Heart right ventricle (tissue), 16 donors: ENCODE data around the gene INO80B. TPM values are rescaled to one million over a fixed set of nuclear protein-coding genes. Genes with fewer than 3 reads are reported as not detected.

Source experiments
- ATAC-seq, 8 donors: fragments of 200-7000 bp; cut with Tn5 transposase; one replicate each; pipeline ENCODE4 v1.9.1; 2020; ENCODE audit warnings: mild to moderate bottlenecking in 8 of 8, moderate library complexity in 8 of 8, moderate number of reproducible peaks in 1 of 8
- DNase-seq, 2 donors: peaks; one replicate each; pipeline ENCODE4 v3.0.0-alpha.2; 2020
- H3K27ac ChIP-seq, 10 donors: fragments of 200-600 bp; sonication (generic) in 2 of 10; one replicate each; pipeline versions ENCODE4 v1.5.0 to v1.8.0; 2020 to 2022; ENCODE audit warnings: mild to moderate bottlenecking in 3 of 10
- H3K27me3 ChIP-seq, 7 donors: fragments of 200-600 bp; one replicate each; pipeline ENCODE4 v1.8.0; 2021 to 2022; ENCODE audit warnings: mild to moderate bottlenecking in 2 of 7
- H3K36me3 ChIP-seq, 9 donors: fragments of 200-600 bp; sonication (generic) in 1 of 9; one replicate each; pipeline versions ENCODE4 v1.5.0 to v1.8.0; 2020 to 2022; ENCODE audit warnings: mild to moderate bottlenecking in 2 of 9
- H3K4me1 ChIP-seq, 9 donors: fragments of 200-600 bp; sonication (generic) in 1 of 9; one replicate each; pipeline versions ENCODE4 v1.5.0 to v1.8.0; 2020 to 2022; ENCODE audit warnings: mild to moderate bottlenecking in 4 of 9
- H3K4me3 ChIP-seq, 10 donors: fragments of 200-600 bp; sonication (generic) in 2 of 10; one replicate each; pipeline versions ENCODE4 v1.5.0 to v1.8.0; 2020 to 2022; ENCODE audit warnings: mild to moderate bottlenecking in 7 of 10, moderate library complexity in 2 of 10
- H3K9me3 ChIP-seq, 11 donors: fragments of 200-600 bp in 10 of 11; sonication (generic) in 2 of 11; one replicate each; pipeline versions ENCODE4 v1.5.0 to v1.8.0; 2013 to 2022; ENCODE audit warnings: mild to moderate bottlenecking in 2 of 11, control low read depth in 1 of 11, moderate library complexity in 1 of 11
- WGBS, 2 donors: extraction: QIAGEN DNeasy Blood & Tissue Kit; methylation state at CpG; one replicate each; pipeline ENCODE4 v1.1.7; 2013; ENCODE audit warnings: inconsistent platforms in 1 of 2; 5-methylcytosine and 5-hydroxymethylcytosine counted together
- intact Hi-C, 10 donors: fragments of 100-400 bp; cut with DNase I; formaldehyde crosslinking; loops; one replicate each; pipeline versions ENCODE4 v1.11.1 to v1.14.2; 2022
- long read RNA-seq, 3 donors: library from polyadenylated mRNA; unstranded; transcript quantifications; one replicate each; pipeline ENCODE4 v2.0.0, GENCODE V29; 2020 to 2021
- polyA plus RNA-seq, 2 donors: library from polyadenylated mRNA; stranded (reverse); fragments of 200-250 nt; gene quantifications; one replicate each; pipeline ENCODE4 v1.2.3, GENCODE V29; 2013
- total RNA-seq, 10 donors: library from RNA; stranded (reverse); fragmentation: NEBNext Ultra II Directional in 3 of 10; extraction: Animal tissue kit (Norgen Biotek cat#: 25700) in 3 of 10; gene quantifications; one replicate each; pipeline versions ENCODE4 v1.2.1 to v1.2.4, GENCODE V29; 2021 to 2023
- TF ChIP-seq, protein P1 (sequence below), 9 donors: fragments of 200-600 bp; sonication (generic) in 2 of 9; IDR thresholded peaks; one replicate each; pipeline versions ENCODE4 v1.5.0 to v1.8.0; 2021 to 2022; ENCODE audit warnings: antibody characterized with exemption in 9 of 9, mild to moderate bottlenecking in 5 of 9, moderate library complexity in 1 of 9
- donor health status: Arrhythmogenic right ventricular cardiomyopathy.
- donor health status: ischemic (EF 13 %, LVEDD 7.1; RV severe dilation, severe dysfunction).
- donor health status: healthy with polysubstance abuse.
- donor health status: DM: no; HTN: yes; CAD: no.
- donor health status: DM: no; HTN: no; CAD: no.
- donor health status: ischemic (EF 25% LVEDD 6.9; RV normal size, moderate dysfunction).
- donor health status: ischemic (EF 25% LVEDD 5.7; RV mildly dilated, moderate dysfunction).
- donor health status: healthy.
- donor health status: DM: yes; HTN: yes; CAD: no.
- donor health status: Ischemic cardiomyopathy.
- donor health status: ischemic (EF 35%, LVEDD 5.7; RV mildly dilated, moderate dysfunction).
- donor health status: nonischemic (EF 11% LVEDD 7.7; RV severe dilation, severe dysfunction).
- donor health status: DM: yes; HTN: yes; CAD: no.
- donor health status: PGD.
- donor health status: ischemic (EF 29% LVEDD 5.4; RV normal size, mild dysfunction).
- donor health status: nonischemic (EF 23%, LVEDD 6.1; RV moderate dilation, normal function).

The INO80B gene
- total RNA-seq (10 to 100 TPM in 9 of 10 donors, 1 to 10 TPM in 1; 8.9 to 22.0 (median 19.4) TPM), polyA plus RNA-seq (10 to 100 TPM; 29.6 to 40.7 TPM)
- long read RNA-seq, donor 1, partial matches to known transcripts, result 0 of 3 reads
- long read RNA-seq, donor 1, other reads (novel, unspliced or antisense), result 0 of 3 reads
- long read RNA-seq, donor 2, partial matches to known transcripts, result 2 of 5 reads
- long read RNA-seq, donor 2, other reads (novel, unspliced or antisense), result 0 of 5 reads
- long read RNA-seq, donor 3, result 0 reads

DNA sequence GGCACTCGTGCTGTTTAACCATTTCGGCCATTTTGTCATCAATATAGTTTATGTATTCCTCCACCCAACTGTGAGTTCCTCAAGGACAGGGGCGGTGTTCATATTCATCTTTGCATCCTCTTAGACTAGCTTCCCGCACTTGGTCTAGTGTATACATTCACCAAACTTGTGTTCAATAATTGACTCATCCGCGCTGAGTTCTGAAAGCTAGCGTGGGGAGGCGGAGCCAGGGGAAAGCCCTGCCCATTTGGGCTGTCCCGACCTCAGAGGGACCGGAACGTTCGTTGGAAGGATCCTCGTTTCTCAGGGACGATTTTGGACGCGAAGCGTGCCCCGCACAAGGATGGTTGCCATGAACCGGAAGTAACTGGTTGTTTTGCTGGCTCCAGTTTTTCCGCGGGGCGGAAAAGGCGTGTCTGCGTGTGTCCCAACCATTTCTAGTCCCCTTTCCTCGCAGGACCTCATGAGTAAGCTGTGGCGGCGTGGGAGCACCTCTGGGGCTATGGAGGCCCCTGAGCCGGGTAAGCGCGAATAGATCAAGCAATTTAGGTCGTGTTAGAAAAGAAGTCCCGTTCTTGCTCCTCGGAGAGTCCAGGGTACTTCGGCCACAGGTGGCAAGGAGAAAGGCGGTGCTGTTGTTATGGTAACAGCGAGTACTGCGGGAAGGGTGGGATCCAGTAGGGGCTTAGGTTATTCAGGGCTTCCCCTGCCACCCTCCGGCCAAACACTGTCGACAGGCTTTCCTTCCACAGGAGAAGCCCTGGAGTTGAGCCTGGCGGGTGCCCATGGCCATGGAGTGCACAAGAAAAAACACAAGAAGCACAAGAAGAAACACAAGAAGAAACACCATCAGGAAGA is at the start of gene INO80B:
INO80B (plus strand) TSS at position 434 of the 858 bp plus-strand sequence; CDS start at position 464, 30 bp downstream.
- Histone ChIP-seq H3K27ac (peak within 1 kb of the TSS in 9 of 10 donors; percentile 30 to 78 (median 65)), H3K9me3 (no peaks in the 10 kb centered on the region), H3K36me3 (peaks cover 0 to 6% (median 0%) of the 10 kb centered on the region in 9 donors), H3K4me1 (peaks cover 14 to 42% (median 36%) of the 10 kb centered on the region in 9 donors), H3K27me3 (no peaks in the 10 kb centered on the region), H3K4me3 (peak within 1 kb of the TSS; percentile 53 to 75 (median 66))
- DNase-seq (peak; percentile 91 to 96), ATAC-seq (peak; percentile 57 to 75 (median 66))
- WGBS, 2 donors, result 1% methylated on average over 40 of the region's 40 CpGs
- TF ChIP-seq, protein P1, sequence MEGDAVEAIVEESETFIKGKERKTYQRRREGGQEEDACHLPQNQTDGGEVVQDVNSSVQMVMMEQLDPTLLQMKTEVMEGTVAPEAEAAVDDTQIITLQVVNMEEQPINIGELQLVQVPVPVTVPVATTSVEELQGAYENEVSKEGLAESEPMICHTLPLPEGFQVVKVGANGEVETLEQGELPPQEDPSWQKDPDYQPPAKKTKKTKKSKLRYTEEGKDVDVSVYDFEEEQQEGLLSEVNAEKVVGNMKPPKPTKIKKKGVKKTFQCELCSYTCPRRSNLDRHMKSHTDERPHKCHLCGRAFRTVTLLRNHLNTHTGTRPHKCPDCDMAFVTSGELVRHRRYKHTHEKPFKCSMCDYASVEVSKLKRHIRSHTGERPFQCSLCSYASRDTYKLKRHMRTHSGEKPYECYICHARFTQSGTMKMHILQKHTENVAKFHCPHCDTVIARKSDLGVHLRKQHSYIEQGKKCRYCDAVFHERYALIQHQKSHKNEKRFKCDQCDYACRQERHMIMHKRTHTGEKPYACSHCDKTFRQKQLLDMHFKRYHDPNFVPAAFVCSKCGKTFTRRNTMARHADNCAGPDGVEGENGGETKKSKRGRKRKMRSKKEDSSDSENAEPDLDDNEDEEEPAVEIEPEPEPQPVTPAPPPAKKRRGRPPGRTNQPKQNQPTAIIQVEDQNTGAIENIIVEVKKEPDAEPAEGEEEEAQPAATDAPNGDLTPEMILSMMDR (IDR thresholded peaks at IDR 0.05), result no peak
- intact Hi-C loops, result loop anchor here in 2 of 10 donors (1.0 to 2.0 kb wide), 2 partner anchors 18 to 28 kb away; partner anchors contain the start of genes TTC31 (in 2 of the 2) and MRPL53 (in 1 of the 2)

DNA sequence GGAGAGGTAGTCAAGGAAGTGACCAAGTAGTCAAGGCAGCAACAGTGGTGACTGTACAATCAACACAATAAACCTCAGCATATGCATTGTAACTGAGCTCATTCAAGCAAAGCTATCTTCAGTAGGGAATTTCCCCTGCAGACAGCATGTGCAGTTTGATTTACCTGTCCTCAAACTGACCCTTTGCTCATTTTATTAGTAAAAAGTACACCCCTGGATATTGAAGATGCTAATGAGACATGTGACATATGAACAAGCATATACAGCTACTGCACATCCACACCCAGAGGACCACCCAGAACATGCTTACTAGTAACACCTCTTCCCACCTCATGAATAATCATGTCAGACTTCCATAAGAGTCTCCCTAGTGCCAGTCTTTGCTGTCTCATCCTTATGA is 48.9 kb upstream of the INO80B start:
- no peak overlapping the region for H3K4me3 ChIP-seq
- TF ChIP-seq, protein P1 (IDR thresholded peaks at IDR 0.05), result no peak

DNA sequence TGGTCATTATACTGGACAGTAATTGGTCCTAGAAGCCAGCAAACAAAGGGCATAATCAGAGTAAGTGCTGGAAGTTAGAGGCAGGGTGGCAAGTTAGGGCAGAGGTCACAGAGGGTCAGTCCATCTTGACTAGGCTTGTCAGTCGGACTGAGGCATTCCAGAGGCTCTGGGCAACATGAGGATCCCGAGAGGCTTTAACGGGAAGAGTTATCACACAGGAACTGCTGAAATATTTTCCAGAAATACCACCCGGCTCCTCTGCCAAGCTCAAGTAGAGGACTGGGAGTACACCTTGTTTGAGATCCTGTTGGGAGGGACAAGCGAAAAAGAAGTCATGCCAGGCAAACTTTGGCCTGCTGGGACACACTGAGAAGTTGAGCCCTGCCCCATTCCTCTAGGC is 47.2 kb upstream of the INO80B start:
- peaks cover 0 to 12% (median 0%) of the 10 kb centered on the region in 9 donors for H3K4me1 ChIP-seq
- no peaks in the 10 kb centered on the region for H3K9me3 ChIP-seq
- intact Hi-C loops, result no loop called here
- no peaks in the 10 kb centered on the region for H3K36me3 ChIP-seq
- peak in 5 of 8 donors; percentile 31 to 84 (median 48) for ATAC-seq
- TF ChIP-seq, protein P1 (IDR thresholded peaks at IDR 0.05), result no peak
- no peak for DNase-seq
- H3K27me3 ChIP-seq, result no peaks in the 10 kb centered on the region
- WGBS, 2 donors, result 44 to 50% methylated on average over 5 of the region's 5 CpGs
- no peak overlapping the region for H3K4me3 ChIP-seq
- no peak overlapping the region for H3K27ac ChIP-seq

More for the DNA sequence above, 48.9 kb upstream of the INO80B start:
- ATAC-seq, result no peak
- H3K9me3 ChIP-seq, result no peaks in the 10 kb centered on the region
- H3K36me3 ChIP-seq, result no peaks in the 10 kb centered on the region
- no peaks in the 10 kb centered on the region for H3K27me3 ChIP-seq
- H3K27ac ChIP-seq, result no peak overlapping the region
- H3K4me1 ChIP-seq, result peaks cover 0 to 12% (median 0%) of the 10 kb centered on the region in 9 donors
- intact Hi-C loops, result no loop called here
- DNase-seq, result no peak

DNA sequence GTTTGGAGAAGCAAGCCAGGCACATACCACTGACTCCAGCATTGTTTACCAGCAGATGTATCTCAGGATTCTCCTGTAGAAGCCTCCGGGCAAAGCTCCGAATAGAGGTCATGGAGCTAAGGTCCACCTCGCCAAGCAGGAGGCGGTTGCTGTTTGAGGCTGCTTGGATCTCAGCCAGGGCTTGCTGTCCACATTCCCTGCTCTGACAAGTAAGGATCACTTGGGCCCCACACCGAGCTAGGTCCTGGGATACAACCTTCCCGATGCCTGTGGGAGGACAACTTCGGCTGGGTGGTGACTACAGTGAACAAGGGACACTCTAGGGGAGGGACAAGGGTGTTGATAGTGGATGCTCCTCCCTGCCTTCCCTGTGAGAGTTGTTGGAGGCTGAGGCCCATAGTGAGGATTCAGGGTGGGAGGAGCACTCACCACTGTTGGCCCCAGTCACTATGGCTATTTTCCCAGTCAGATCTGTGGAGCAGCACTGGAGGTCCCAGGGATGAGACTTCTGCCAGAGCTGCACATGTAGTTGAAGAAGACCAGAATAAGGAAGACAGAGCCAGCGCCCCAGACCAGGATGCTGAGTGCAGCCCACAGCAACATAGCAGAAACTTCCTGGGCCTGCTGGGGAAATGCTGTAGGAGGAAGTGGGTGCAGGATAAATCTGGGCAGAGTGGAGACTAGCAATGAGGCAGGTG is 41.7 kb upstream of the INO80B start:
- Histone ChIP-seq H3K9me3 (no peaks in the 10 kb centered on the region), H3K27ac (no peak overlapping the region), H3K27me3 (peaks cover 0 to 28% (median 0%) of the 10 kb centered on the region in 7 donors), H3K4me1 (peaks cover 4 to 40% (median 24%) of the 10 kb centered on the region in 9 donors), H3K36me3 (no peaks in the 10 kb centered on the region), H3K4me3 (no peak overlapping the region)
- TF ChIP-seq, protein P1 (IDR thresholded peaks at IDR 0.05), result no peak
- 67 to 69% methylated on average over 8 of the region's 8 CpGs for WGBS, 2 donors
- intact Hi-C loops, result no loop called here
- ATAC-seq (no peak), DNase-seq (no peak)
